ENCODE results near the gene CHCHD4. TPM values are rescaled to one million over a fixed set of nuclear protein-coding genes. Genes with fewer than 3 reads are reported as not detected.

Gene CHCHD4
- total RNA-seq, result 10 to 100 TPM in 2 of 6 experiments, 1 to 10 TPM in 4; 6.2 to 13.5 (median 8.4) TPM
- long read RNA-seq, partial matches to known transcripts, result 0 of 2 reads
- long read RNA-seq, other reads (novel, unspliced or antisense), result 0 of 2 reads

GRCh38 chr3:14124615-14125192, at the start of gene CHCHD4, which contains the start of gene TMEM43:
Gene CHCHD4, minus strand, starts transcription at chr3:14124870. Its CDS starts 194 bp downstream, at chr3:14124676.
Gene TMEM43, plus strand, starts transcription at chr3:14125052. Its CDS starts 142 bp downstream, at chr3:14125194.
- H3K36me3 ChIP-seq, result peaks cover 0 to 5% (median 0%) of the 10 kb centered on the region in 4 donors
- peak within 1 kb of the TSS; percentile 84 to 89 (median 86) for H3K27ac ChIP-seq
- H3K4me1 ChIP-seq, result peaks cover 0 to 31% (median 13%) of the 10 kb centered on the region in 4 donors
- TF ChIP-seq POLR2A (IDR thresholded peaks at IDR 0.05), result peak; percentile 73
- TF ChIP-seq, protein P1, sequence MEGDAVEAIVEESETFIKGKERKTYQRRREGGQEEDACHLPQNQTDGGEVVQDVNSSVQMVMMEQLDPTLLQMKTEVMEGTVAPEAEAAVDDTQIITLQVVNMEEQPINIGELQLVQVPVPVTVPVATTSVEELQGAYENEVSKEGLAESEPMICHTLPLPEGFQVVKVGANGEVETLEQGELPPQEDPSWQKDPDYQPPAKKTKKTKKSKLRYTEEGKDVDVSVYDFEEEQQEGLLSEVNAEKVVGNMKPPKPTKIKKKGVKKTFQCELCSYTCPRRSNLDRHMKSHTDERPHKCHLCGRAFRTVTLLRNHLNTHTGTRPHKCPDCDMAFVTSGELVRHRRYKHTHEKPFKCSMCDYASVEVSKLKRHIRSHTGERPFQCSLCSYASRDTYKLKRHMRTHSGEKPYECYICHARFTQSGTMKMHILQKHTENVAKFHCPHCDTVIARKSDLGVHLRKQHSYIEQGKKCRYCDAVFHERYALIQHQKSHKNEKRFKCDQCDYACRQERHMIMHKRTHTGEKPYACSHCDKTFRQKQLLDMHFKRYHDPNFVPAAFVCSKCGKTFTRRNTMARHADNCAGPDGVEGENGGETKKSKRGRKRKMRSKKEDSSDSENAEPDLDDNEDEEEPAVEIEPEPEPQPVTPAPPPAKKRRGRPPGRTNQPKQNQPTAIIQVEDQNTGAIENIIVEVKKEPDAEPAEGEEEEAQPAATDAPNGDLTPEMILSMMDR (IDR thresholded peaks at IDR 0.05), result no peak
- ATAC-seq, result peak; percentile 88 to 92 (median 90)
- DNase-seq, result peak; percentile 100
- WGBS (ENCODE audit: insufficient coverage, low coverage, low lambda C conversion rate, missing lambda C conversion rate), result 0% methylated on average over 12 of the region's 55 CpGs
- peak within 1 kb of the TSS; percentile 90 to 95 (median 92) for H3K4me3 ChIP-seq
- intact Hi-C loops (cut with DNase I), result no loop called here
- no peaks in the 10 kb centered on the region for H3K9me3 ChIP-seq
- no peaks in the 10 kb centered on the region for H3K27me3 ChIP-seq

GRCh38 chr3:14172496-14172895, 47.8 kb upstream of the CHCHD4 start:
- H3K4me3 ChIP-seq, result no peak overlapping the region
- H3K27me3 ChIP-seq, result no peaks in the 10 kb centered on the region
- peaks cover 0 to 52% (median 35%) of the 10 kb centered on the region in 4 donors for H3K36me3 ChIP-seq
- intact Hi-C loops (cut with DNase I), result loop anchor here in 1 of 2 donors (10.0 kb wide), 1 partner anchor 278 kb away; no protein-coding TSS in a partner anchor
- H3K9me3 ChIP-seq, result no peaks in the 10 kb centered on the region
- TF ChIP-seq POLR2A (IDR thresholded peaks at IDR 0.05), result no peak
- TF ChIP-seq, protein P1 (IDR thresholded peaks at IDR 0.05), result no peak
- no peak for ATAC-seq
- H3K27ac ChIP-seq, result no peak overlapping the region
- 86% methylated on average over 3 of the region's 5 CpGs for WGBS (ENCODE audit: insufficient coverage, low coverage, low lambda C conversion rate, missing lambda C conversion rate)
- no peak for DNase-seq
- peaks cover 0 to 16% (median 7%) of the 10 kb centered on the region in 4 donors for H3K4me1 ChIP-seq

- H3K4me1 ChIP-seq, result peaks cover 0 to 2% (median 0%) of the 10 kb centered on the region in 4 donors
- TF ChIP-seq POLR2A (IDR thresholded peaks at IDR 0.05), result no peak
- TF ChIP-seq, protein P1 (IDR thresholded peaks at IDR 0.05), result no peak
- DNase-seq, result no peak
- no peak overlapping the region for H3K27ac ChIP-seq
- H3K36me3 ChIP-seq, result peaks cover 0 to 66% (median 43%) of the 10 kb centered on the region in 4 donors
- no peaks in the 10 kb centered on the region for H3K9me3 ChIP-seq
- no peaks in the 10 kb centered on the region for H3K27me3 ChIP-seq
- intact Hi-C loops (cut with DNase I), result loop anchor here in 1 of 2 donors (10.0 kb wide), 1 partner anchor 276 kb away; no protein-coding TSS in a partner anchor
- WGBS (ENCODE audit: insufficient coverage, low coverage, low lambda C conversion rate, missing lambda C conversion rate), result 84% methylated on average over 2 of the region's 2 CpGs
- H3K4me3 ChIP-seq, result no peak overlapping the region
- no peak for ATAC-seq
Observed at GRCh38 chr3:14170531-14171159, 46.0 kb upstream of the CHCHD4 start.

DNA sequence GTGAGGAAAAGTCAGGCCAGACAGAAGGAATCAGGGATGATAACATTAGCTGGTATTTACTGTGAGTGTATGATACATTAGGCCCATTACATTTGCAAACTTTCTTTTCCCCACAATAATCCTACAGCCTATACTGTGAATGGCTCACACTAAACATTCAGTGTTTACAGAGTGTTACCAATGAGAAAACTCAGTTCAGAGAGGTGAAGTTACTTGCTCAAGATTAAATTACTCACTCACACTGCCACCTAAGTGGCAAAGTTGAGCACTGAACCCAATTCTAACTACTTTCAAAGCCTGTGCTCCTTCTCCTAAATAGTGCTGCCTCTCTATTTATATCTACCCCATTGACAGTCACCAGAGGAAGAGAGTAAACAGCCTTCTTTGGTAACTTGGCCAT, 45.2 kb upstream of the CHCHD4 start:
- H3K36me3 ChIP-seq, result peaks cover 0 to 73% (median 47%) of the 10 kb centered on the region in 4 donors
- TF ChIP-seq POLR2A (IDR thresholded peaks at IDR 0.05), result no peak
- TF ChIP-seq, protein P1 (IDR thresholded peaks at IDR 0.05), result no peak
- H3K27me3 ChIP-seq, result no peaks in the 10 kb centered on the region
- no peaks in the 10 kb centered on the region for H3K4me1 ChIP-seq
- DNase-seq, result no peak
- intact Hi-C loops (cut with DNase I), result loop anchor here in 1 of 2 donors (10.0 kb wide), 1 partner anchor 275 kb away; no protein-coding TSS in a partner anchor
- no peak overlapping the region for H3K4me3 ChIP-seq
- H3K27ac ChIP-seq, result no peak overlapping the region
- ATAC-seq, result no peak
- no peaks in the 10 kb centered on the region for H3K9me3 ChIP-seq

All from right lobe of liver (tissue), 6 donors.